Colonic mucosa (tissue), 4 donors: ENCODE results near the gene TRIO. TPM values are rescaled to one million over a fixed set of nuclear protein-coding genes. Genes with fewer than 3 reads are reported as not detected.

Experiments used
- DNase-seq: peaks from one replicate; pipeline ENCODE4 v3.0.0-alpha.2; 2020
- H3K27ac ChIP-seq: fragments of 200-600 bp; one replicate; pipeline ENCODE4 v1.8.0; 2021
- H3K27me3 ChIP-seq: fragments of 200-600 bp; one replicate; pipeline ENCODE4 v1.8.0; 2021
- H3K36me3 ChIP-seq: fragments of 200-600 bp; one replicate; pipeline ENCODE4 v1.8.0; 2021
- H3K4me1 ChIP-seq: fragments of 200-600 bp; one replicate; pipeline ENCODE4 v1.8.0; 2021; ENCODE audit warnings: mild to moderate bottlenecking
- H3K4me3 ChIP-seq: fragments of 200-600 bp; one replicate; pipeline ENCODE4 v1.8.0; 2021
- H3K9ac ChIP-seq, 2 donors: one replicate each; pipeline ENCODE4 v1.7.0; 2013; ENCODE audit warnings: control low read depth in 2 of 2, low read depth in 2 of 2, low read length in 2 of 2
- H3K9me3 ChIP-seq: fragments of 200-600 bp; one replicate; pipeline ENCODE4 v1.8.0; 2021
- CTCF ChIP-seq: fragments of 200-600 bp; IDR thresholded peaks from one replicate; pipeline ENCODE4 v1.8.0; 2022; ENCODE audit warnings: antibody characterized with exemption, mild to moderate bottlenecking
- intact Hi-C: fragments of 100-400 bp; cut with DNase I; formaldehyde crosslinking; loops from one replicate; pipeline ENCODE4 v1.14.1; 2022
- total RNA-seq, 2 donors: library from RNA; stranded (reverse); fragmentation: NEBNext Ultra II Directional in 1 of 2; extraction: Animal tissue kit (Norgen Biotek cat#: 25700) in 1 of 2; gene quantifications; one replicate each; pipeline ENCODE4 v1.2.1, GENCODE V29; 2021
- donor health status: healthy.
- donor health status: DM: no; HTN: no; CAD: no.
- donor health status: DM: no; HTN: no; CAD: no.

The TRIO gene
- total RNA-seq, 2 donors from 2014 or later, result 134 to 138 TPM

GRCh38 chr5:14263699-14264098 lies 120.6 kb downstream of the TRIO start:
- Histone ChIP-seq H3K36me3 (no peaks in the 10 kb centered on the region), H3K27ac (no peak overlapping the region), H3K9me3 (no peaks in the 10 kb centered on the region), H3K4me3 (no peak overlapping the region), H3K4me1 (peaks cover 2% of the 10 kb centered on the region), H3K9ac (no peak overlapping the region), H3K27me3 (no peaks in the 10 kb centered on the region)
- TF ChIP-seq CTCF, result no peak
- intact Hi-C loops, result loop anchor here (10.0 kb wide), 1 partner anchor 119 kb away; the partner anchor contains the start of gene TRIO
- no peak for DNase-seq

GRCh38 chr5:14264605-14265316 lies 121.6 kb downstream of the TRIO start:
- H3K27ac ChIP-seq, result no peak overlapping the region

GRCh38 chr5:14265570-14265969 lies 122.4 kb downstream of the TRIO start:
- H3K9me3 ChIP-seq, result no peaks in the 10 kb centered on the region
- no peak overlapping the region for H3K4me3 ChIP-seq
- H3K27ac ChIP-seq, result no peak overlapping the region
- H3K36me3 ChIP-seq, result no peaks in the 10 kb centered on the region
- H3K9ac ChIP-seq, result no peak overlapping the region
- intact Hi-C loops, result loop anchor here (10.0 kb wide), 1 partner anchor 121 kb away; the partner anchor contains the start of gene TRIO
- peaks cover 15% of the 10 kb centered on the region for H3K4me1 ChIP-seq
- DNase-seq, result no peak
- no peak for TF ChIP-seq CTCF
- H3K27me3 ChIP-seq, result no peaks in the 10 kb centered on the region

More at GRCh38 chr5:14264605-14265316, 121.6 kb downstream of the TRIO start:
- H3K36me3 ChIP-seq, result no peaks in the 10 kb centered on the region
- intact Hi-C loops, result loop anchor here (10.0 kb wide), 1 partner anchor 120 kb away; the partner anchor contains the start of gene TRIO
- H3K9ac ChIP-seq, result peak overlapping the region in 1 of 2 donors; percentile 21
- TF ChIP-seq CTCF, result no peak
- DNase-seq, result peak; percentile 95
- H3K4me1 ChIP-seq, result peaks cover 11% of the 10 kb centered on the region
- H3K27me3 ChIP-seq, result no peaks in the 10 kb centered on the region
- H3K4me3 ChIP-seq, result no peak overlapping the region
- H3K9me3 ChIP-seq, result no peaks in the 10 kb centered on the region

- Histone ChIP-seq H3K27ac (no peak overlapping the region), H3K4me3 (no peak overlapping the region), H3K9me3 (no peaks in the 10 kb centered on the region), H3K4me1 (peaks cover 15% of the 10 kb centered on the region), H3K27me3 (no peaks in the 10 kb centered on the region), H3K9ac (no peak overlapping the region), H3K36me3 (no peaks in the 10 kb centered on the region)
- no peak for DNase-seq
- intact Hi-C loops, result loop anchor here (10.0 kb wide), 1 partner anchor 121 kb away; the partner anchor contains the start of gene TRIO
- TF ChIP-seq CTCF, result no peak
Measured at GRCh38 chr5:14266171-14266570, 123.0 kb downstream of the TRIO start.

GRCh38 chr5:14266686-14267085 lies 123.5 kb downstream of the TRIO start:
- no peaks in the 10 kb centered on the region for H3K27me3 ChIP-seq
- H3K27ac ChIP-seq, result no peak overlapping the region
- intact Hi-C loops, result loop anchor here (10.0 kb wide), 1 partner anchor 122 kb away; the partner anchor contains the start of gene TRIO
- no peak for DNase-seq
- TF ChIP-seq CTCF, result no peak
- H3K4me3 ChIP-seq, result no peak overlapping the region
- no peaks in the 10 kb centered on the region for H3K9me3 ChIP-seq
- no peak overlapping the region for H3K9ac ChIP-seq
- peaks cover 15% of the 10 kb centered on the region for H3K4me1 ChIP-seq
- H3K36me3 ChIP-seq, result no peaks in the 10 kb centered on the region
